HEK293 (cell line): Measurements from ENCODE around the gene SLC38A8.

Source experiments
- CTCF ChIA-PET: fragments of 350-600 bp; formaldehyde crosslinking; extraction: SDS; loops from one replicate; lab custom pipeline; 2021; ENCODE audit warnings: antibody characterized with exemption; lab: Yijun Ruan, JAX
- POLR2A ChIA-PET: fragments of 300-600 bp; formaldehyde crosslinking; extraction: SDS; loops from one replicate; lab custom pipeline; 2020; ENCODE audit warnings: antibody characterized with exemption, inconsistent platforms; lab: Yijun Ruan, JAX
- H3K27ac ChIP-seq: fragments of 200-500 bp; sonication (Bioruptor generic); 2 replicates; pipeline ENCODE4 v1.5.1; 2014; ENCODE audit warnings: low read depth, low read length, control low read depth, inconsistent platforms; ENCODE audit errors: extremely low read depth
- H3K36me3 ChIP-seq, 2 experiments: fragments of 200-500 bp in 1 of 2; sonication (Bioruptor generic) in 1 of 2; 1 replicate in 1 of 2; 2 replicates in 1 of 2; pipeline ENCODE4 v1.5.1; 2014 to 2017; ENCODE audit warnings: inconsistent platforms in 2 of 2, low read length in 2 of 2; ENCODE audit not compliant: control insufficient read depth in 2 of 2, insufficient read depth in 1 of 2
- H3K4me1 ChIP-seq: fragments of 200-500 bp; sonication (Bioruptor generic); 2 replicates; pipeline ENCODE4 v1.5.1; 2014; ENCODE audit warnings: mild to moderate bottlenecking, low read length, inconsistent platforms; ENCODE audit not compliant: control insufficient read depth, insufficient read depth
- H3K4me3 ChIP-seq: 2 replicates; pipeline ENCODE4 v1.5.1; 2011; ENCODE audit warnings: low read depth, mild to moderate bottlenecking, control low read depth, low read length, moderate library complexity
- H3K9me3 ChIP-seq: fragments of 200-500 bp; sonication (Bioruptor generic); 2 replicates; pipeline ENCODE4 v1.5.1; 2014; ENCODE audit warnings: low read depth, low read length, inconsistent platforms; ENCODE audit not compliant: control insufficient read depth, insufficient read depth
- KLF1 ChIP-seq: fragments of 450-650 bp; formaldehyde crosslinking; IDR thresholded peaks from 2 replicates; pipeline ENCODE4 v1.5.1; 2016; ENCODE audit warnings: missing biosample characterization, missing genetic modification characterization
- PRDM10 ChIP-seq: fragments of 450-650 bp; formaldehyde crosslinking; IDR thresholded peaks from 2 replicates; pipeline ENCODE4 v1.5.1; 2016; ENCODE audit warnings: missing biosample characterization, missing genetic modification characterization
- SCRT1 ChIP-seq: fragments of 450-650 bp; formaldehyde crosslinking; IDR thresholded peaks from 2 replicates; pipeline ENCODE4 v1.5.1; 2016; ENCODE audit warnings: missing biosample characterization, missing genetic modification characterization, borderline replicate concordance
- TCF7L2 ChIP-seq: IDR thresholded peaks from 2 replicates; pipeline ENCODE4 v1.6.1; 2011; ENCODE audit warnings: low read depth, mild to moderate bottlenecking, inconsistent platforms, low read length, moderate library complexity, borderline replicate concordance
- YY2 ChIP-seq: fragments of 450-650 bp; formaldehyde crosslinking; IDR thresholded peaks from 2 replicates; pipeline ENCODE4 v1.5.1; 2016; ENCODE audit warnings: missing biosample characterization, missing genetic modification characterization
- ZBTB1 ChIP-seq: fragments of 450-650 bp; formaldehyde crosslinking; IDR thresholded peaks from 2 replicates; pipeline ENCODE4 v1.5.1; 2016; ENCODE audit warnings: missing biosample characterization, missing genetic modification characterization
- ZBTB21 ChIP-seq: fragments of 450-650 bp; formaldehyde crosslinking; IDR thresholded peaks from 2 replicates; pipeline ENCODE4 v1.5.1; 2017; ENCODE audit warnings: missing biosample characterization, missing genetic modification characterization
- ZBTB6 ChIP-seq: fragments of 450-650 bp; formaldehyde crosslinking; IDR thresholded peaks from 2 replicates; pipeline ENCODE4 v1.5.1; 2017; ENCODE audit warnings: missing biosample characterization, missing genetic modification characterization
- ZBTB7A ChIP-seq: fragments of 450-650 bp; formaldehyde crosslinking; IDR thresholded peaks from 2 replicates; pipeline ENCODE4 v1.5.1; 2016; ENCODE audit warnings: low read depth, missing biosample characterization, missing genetic modification characterization
- ZNF280C ChIP-seq: fragments of 450-650 bp; formaldehyde crosslinking; IDR thresholded peaks from 2 replicates; pipeline ENCODE4 v1.5.1; 2016; ENCODE audit warnings: missing biosample characterization, missing genetic modification characterization
- ZNF292 ChIP-seq: fragments of 450-650 bp; formaldehyde crosslinking; IDR thresholded peaks from 2 replicates; pipeline ENCODE4 v1.5.1; 2016; ENCODE audit warnings: low read depth, missing biosample characterization, missing genetic modification characterization, borderline replicate concordance
- ZNF311 ChIP-seq: fragments of 450-650 bp; formaldehyde crosslinking; IDR thresholded peaks from 2 replicates; pipeline ENCODE4 v1.5.1; 2017; ENCODE audit warnings: missing biosample characterization, missing genetic modification characterization, borderline replicate concordance
- ZNF48 ChIP-seq: fragments of 450-650 bp; formaldehyde crosslinking; IDR thresholded peaks from 2 replicates; pipeline ENCODE4 v1.5.1; 2016; ENCODE audit warnings: missing biosample characterization, missing genetic modification characterization
- ZNF585B ChIP-seq: fragments of 450-650 bp; formaldehyde crosslinking; IDR thresholded peaks from 2 replicates; pipeline ENCODE4 v1.5.1; 2016; ENCODE audit warnings: missing biosample characterization, missing genetic modification characterization
- ZNF610 ChIP-seq: fragments of 450-650 bp; formaldehyde crosslinking; IDR thresholded peaks from 2 replicates; pipeline ENCODE4 v1.5.1; 2016; ENCODE audit warnings: missing biosample characterization, missing genetic modification characterization, borderline replicate concordance
- ZNF626 ChIP-seq: fragments of 450-650 bp; sonication (Bioruptor Pico); formaldehyde crosslinking; IDR thresholded peaks from 2 replicates; pipeline ENCODE4 v1.5.1; 2018; ENCODE audit warnings: missing biosample characterization, missing genetic modification characterization, inconsistent platforms
- ZNF670 ChIP-seq: fragments of 450-650 bp; formaldehyde crosslinking; IDR thresholded peaks from 2 replicates; pipeline ENCODE4 v1.5.1; 2016; ENCODE audit warnings: missing biosample characterization, missing genetic modification characterization, low read depth
- ZNF843 ChIP-seq: fragments of 450-650 bp; formaldehyde crosslinking; IDR thresholded peaks from 2 replicates; pipeline ENCODE4 v1.5.1; 2016; ENCODE audit warnings: missing biosample characterization, missing genetic modification characterization
- TF ChIP-seq, protein P1 (sequence below): fragments of 450-650 bp; formaldehyde crosslinking; IDR thresholded peaks from 2 replicates; pipeline ENCODE4 v1.5.1; 2017; ENCODE audit warnings: missing biosample characterization, missing genetic modification characterization
- TF ChIP-seq, protein P2 (sequence below): fragments of 450-650 bp; formaldehyde crosslinking; conservative IDR thresholded peaks from 2 replicates; pipeline ENCODE4 v1.5.1; 2016; ENCODE audit warnings: low read depth, missing biosample characterization, missing genetic modification characterization
- TF ChIP-seq, protein P3 (sequence below): fragments of 450-650 bp; formaldehyde crosslinking; IDR thresholded peaks from 2 replicates; pipeline ENCODE4 v1.5.1; 2016; ENCODE audit warnings: missing biosample characterization, missing genetic modification characterization, low read depth

SLC38A8 gene

GRCh38 chr16:84080378-84080777 is 37.8 kb upstream of the SLC38A8 start:
- H3K27ac ChIP-seq = no peak overlapping the region
- no peak overlapping the region for H3K4me3 ChIP-seq
- POLR2A ChIA-PET = no interaction called here
- no peaks in the 10 kb centered on the region for H3K9me3 ChIP-seq
- peaks cover 17 to 94% of the 10 kb centered on the region in 2 experiments; a peak in 2 of 3 replicates for H3K36me3 ChIP-seq
- TF ChIP-seq PRDM10 = peak; percentile 36; the same call in 1 of the 2 replicates
- TF ChIP-seq ZNF280C (tag by site-specific recombination) = no peak
- H3K4me1 ChIP-seq = no peaks in the 10 kb centered on the region
- CTCF ChIA-PET = interaction anchor here (0.9 to 1.4 kb wide), 2 partner anchors 15 to 124 kb away, joined by 4 read pairs; no protein-coding TSS in a partner anchor

GRCh38 chr16:84079664-84080063 is 37.1 kb upstream of the SLC38A8 start:
- Histone ChIP-seq H3K36me3 (peaks cover 17 to 95% of the 10 kb centered on the region in 2 experiments; a peak in 2 of 3 replicates), H3K4me1 (no peaks in the 10 kb centered on the region), H3K9me3 (no peaks in the 10 kb centered on the region), H3K4me3 (no peak overlapping the region), H3K27ac (no peak overlapping the region)
- POLR2A ChIA-PET = no interaction called here
- CTCF ChIA-PET = interaction anchor here (0.6 to 1.4 kb wide), 4 partner anchors 12 to 123 kb away, joined by 3 to 11 read pairs (median 4); no protein-coding TSS in a partner anchor
- TF ChIP-seq ZNF311 (no peak), ZNF292 (tag by site-specific recombination) (no peak), TCF7L2 (no peak), ZNF610 (tag by site-specific recombination) (no peak), KLF1 (no peak), ZBTB21 (tag by site-specific recombination) (no peak), ZNF48 (tag by site-specific recombination) (no peak), ZBTB1 (tag by site-specific recombination) (no peak), YY2 (tag by site-specific recombination) (no peak), ZNF626 (no peak), ZNF843 (tag by site-specific recombination) (no peak), ZNF670 (no peak), ZBTB7A (no peak), ZBTB6 (no peak), ZNF585B (tag by site-specific recombination) (no peak), SCRT1 (tag by site-specific recombination) (no peak)
- TF ChIP-seq, protein P1, sequence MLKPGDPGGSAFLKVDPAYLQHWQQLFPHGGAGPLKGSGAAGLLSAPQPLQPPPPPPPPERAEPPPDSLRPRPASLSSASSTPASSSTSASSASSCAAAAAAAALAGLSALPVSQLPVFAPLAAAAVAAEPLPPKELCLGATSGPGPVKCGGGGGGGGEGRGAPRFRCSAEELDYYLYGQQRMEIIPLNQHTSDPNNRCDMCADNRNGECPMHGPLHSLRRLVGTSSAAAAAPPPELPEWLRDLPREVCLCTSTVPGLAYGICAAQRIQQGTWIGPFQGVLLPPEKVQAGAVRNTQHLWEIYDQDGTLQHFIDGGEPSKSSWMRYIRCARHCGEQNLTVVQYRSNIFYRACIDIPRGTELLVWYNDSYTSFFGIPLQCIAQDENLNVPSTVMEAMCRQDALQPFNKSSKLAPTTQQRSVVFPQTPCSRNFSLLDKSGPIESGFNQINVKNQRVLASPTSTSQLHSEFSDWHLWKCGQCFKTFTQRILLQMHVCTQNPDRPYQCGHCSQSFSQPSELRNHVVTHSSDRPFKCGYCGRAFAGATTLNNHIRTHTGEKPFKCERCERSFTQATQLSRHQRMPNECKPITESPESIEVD (tag by site-specific recombination) = no peak
- TF ChIP-seq, protein P2, sequence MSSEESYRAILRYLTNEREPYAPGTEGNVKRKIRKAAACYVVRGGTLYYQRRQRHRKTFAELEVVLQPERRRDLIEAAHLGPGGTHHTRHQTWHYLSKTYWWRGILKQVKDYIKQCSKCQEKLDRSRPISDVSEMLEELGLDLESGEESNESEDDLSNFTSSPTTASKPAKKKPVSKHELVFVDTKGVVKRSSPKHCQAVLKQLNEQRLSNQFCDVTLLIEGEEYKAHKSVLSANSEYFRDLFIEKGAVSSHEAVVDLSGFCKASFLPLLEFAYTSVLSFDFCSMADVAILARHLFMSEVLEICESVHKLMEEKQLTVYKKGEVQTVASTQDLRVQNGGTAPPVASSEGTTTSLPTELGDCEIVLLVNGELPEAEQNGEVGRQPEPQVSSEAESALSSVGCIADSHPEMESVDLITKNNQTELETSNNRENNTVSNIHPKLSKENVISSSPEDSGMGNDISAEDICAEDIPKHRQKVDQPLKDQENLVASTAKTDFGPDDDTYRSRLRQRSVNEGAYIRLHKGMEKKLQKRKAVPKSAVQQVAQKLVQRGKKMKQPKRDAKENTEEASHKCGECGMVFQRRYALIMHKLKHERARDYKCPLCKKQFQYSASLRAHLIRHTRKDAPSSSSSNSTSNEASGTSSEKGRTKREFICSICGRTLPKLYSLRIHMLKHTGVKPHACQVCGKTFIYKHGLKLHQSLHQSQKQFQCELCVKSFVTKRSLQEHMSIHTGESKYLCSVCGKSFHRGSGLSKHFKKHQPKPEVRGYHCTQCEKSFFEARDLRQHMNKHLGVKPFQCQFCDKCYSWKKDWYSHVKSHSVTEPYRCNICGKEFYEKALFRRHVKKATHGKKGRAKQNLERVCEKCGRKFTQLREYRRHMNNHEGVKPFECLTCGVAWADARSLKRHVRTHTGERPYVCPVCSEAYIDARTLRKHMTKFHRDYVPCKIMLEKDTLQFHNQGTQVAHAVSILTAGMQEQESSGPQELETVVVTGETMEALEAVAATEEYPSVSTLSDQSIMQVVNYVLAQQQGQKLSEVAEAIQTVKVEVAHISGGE (tag by site-specific recombination) = no peak
- TF ChIP-seq, protein P3, sequence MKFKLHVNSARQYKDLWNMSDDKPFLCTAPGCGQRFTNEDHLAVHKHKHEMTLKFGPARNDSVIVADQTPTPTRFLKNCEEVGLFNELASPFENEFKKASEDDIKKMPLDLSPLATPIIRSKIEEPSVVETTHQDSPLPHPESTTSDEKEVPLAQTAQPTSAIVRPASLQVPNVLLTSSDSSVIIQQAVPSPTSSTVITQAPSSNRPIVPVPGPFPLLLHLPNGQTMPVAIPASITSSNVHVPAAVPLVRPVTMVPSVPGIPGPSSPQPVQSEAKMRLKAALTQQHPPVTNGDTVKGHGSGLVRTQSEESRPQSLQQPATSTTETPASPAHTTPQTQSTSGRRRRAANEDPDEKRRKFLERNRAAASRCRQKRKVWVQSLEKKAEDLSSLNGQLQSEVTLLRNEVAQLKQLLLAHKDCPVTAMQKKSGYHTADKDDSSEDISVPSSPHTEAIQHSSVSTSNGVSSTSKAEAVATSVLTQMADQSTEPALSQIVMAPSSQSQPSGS = no peak
